Ascending aorta (tissue), 2 donors: Measurements from ENCODE around the gene KLK5. TPM values are rescaled to one million over a fixed set of nuclear protein-coding genes. Genes with fewer than 3 reads are reported as not detected.

Source experiments
- DNase-seq, 2 donors: peaks; one replicate each; pipeline ENCODE4 v3.0.0-alpha.2; 2019; ENCODE audit warnings: low spot score in 2 of 2
- H3K27ac ChIP-seq, 2 donors: fragments of 200-600 bp; sonication (generic); one replicate each; pipeline ENCODE4 v1.5.1; 2016 to 2017; ENCODE audit warnings: mild to moderate bottlenecking in 1 of 2
- H3K27me3 ChIP-seq: fragments of 200-600 bp; sonication (generic); one replicate; pipeline ENCODE4 v1.5.1; 2017
- H3K36me3 ChIP-seq, 2 donors: fragments of 200-600 bp; sonication (generic); one replicate each; pipeline ENCODE4 v1.5.1; 2016
- H3K4me1 ChIP-seq, 2 donors: fragments of 200-600 bp; sonication (generic); one replicate each; pipeline ENCODE4 v1.5.1; 2016 to 2017; ENCODE audit warnings: mild to moderate bottlenecking in 1 of 2
- H3K4me3 ChIP-seq, 2 donors: fragments of 200-600 bp; sonication (generic); one replicate each; pipeline ENCODE4 v1.5.1; 2016 to 2017; ENCODE audit warnings: mild to moderate bottlenecking in 1 of 2
- H3K9me3 ChIP-seq, 2 donors: fragments of 200-600 bp; sonication (generic); one replicate each; pipeline ENCODE4 v1.5.1; 2016
- intact Hi-C: fragments of 100-400 bp; cut with DNase I; formaldehyde crosslinking; loops from one replicate; pipeline ENCODE4 v1.15.1; 2023
- total RNA-seq: library from RNA; depleted of rRNA; stranded (reverse); fragments of >200 nt; gene quantifications from one replicate; pipeline ENCODE4 v1.1.0, GENCODE V29; 2016
- TF ChIP-seq, protein P1 (sequence below), 3 experiments: fragments of 200-600 bp in 2 of 3; fragments of 450-650 bp in 1 of 3; sonication (generic) in 2 of 3; IDR thresholded peaks; one replicate each; pipeline ENCODE4 v1.5.1; 2016 to 2019; ENCODE audit warnings: antibody characterized with exemption in 3 of 3, mild to moderate bottlenecking in 1 of 3, moderate library complexity in 1 of 3

The KLK5 gene
- total RNA-seq, 1 donor from 2014 or later, result not detected

DNA sequence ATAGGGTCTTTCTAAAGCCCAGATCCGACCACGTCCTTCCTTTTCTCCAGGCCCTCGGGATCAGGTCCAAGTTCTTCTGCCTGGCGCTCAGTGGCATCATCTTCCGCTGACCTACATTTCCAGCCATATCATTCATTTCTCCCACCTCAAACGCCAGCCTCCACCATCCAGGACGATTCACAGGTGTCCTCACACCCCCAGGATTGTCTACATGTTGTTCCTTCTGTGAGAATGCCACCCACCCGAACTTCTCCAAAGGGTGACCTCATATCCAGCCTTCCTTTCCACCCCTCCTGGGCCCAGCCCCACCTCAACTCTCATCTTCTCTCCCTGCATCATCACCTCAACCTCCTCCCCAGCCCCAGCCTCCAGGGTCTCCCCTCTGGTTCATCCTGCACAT, 4.7 kb upstream of the KLK5 start:
- no peaks in the 10 kb centered on the region for H3K36me3 ChIP-seq
- no peaks in the 10 kb centered on the region for H3K9me3 ChIP-seq
- H3K4me1 ChIP-seq, result no peaks in the 10 kb centered on the region
- TF ChIP-seq, protein P1, sequence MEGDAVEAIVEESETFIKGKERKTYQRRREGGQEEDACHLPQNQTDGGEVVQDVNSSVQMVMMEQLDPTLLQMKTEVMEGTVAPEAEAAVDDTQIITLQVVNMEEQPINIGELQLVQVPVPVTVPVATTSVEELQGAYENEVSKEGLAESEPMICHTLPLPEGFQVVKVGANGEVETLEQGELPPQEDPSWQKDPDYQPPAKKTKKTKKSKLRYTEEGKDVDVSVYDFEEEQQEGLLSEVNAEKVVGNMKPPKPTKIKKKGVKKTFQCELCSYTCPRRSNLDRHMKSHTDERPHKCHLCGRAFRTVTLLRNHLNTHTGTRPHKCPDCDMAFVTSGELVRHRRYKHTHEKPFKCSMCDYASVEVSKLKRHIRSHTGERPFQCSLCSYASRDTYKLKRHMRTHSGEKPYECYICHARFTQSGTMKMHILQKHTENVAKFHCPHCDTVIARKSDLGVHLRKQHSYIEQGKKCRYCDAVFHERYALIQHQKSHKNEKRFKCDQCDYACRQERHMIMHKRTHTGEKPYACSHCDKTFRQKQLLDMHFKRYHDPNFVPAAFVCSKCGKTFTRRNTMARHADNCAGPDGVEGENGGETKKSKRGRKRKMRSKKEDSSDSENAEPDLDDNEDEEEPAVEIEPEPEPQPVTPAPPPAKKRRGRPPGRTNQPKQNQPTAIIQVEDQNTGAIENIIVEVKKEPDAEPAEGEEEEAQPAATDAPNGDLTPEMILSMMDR (IDR thresholded peaks at IDR 0.05), result no peak
- intact Hi-C loops, result no loop called here
- no peak for DNase-seq
- no peak overlapping the region for H3K4me3 ChIP-seq
- H3K27ac ChIP-seq, result no peak overlapping the region
- no peaks in the 10 kb centered on the region for H3K27me3 ChIP-seq

DNA sequence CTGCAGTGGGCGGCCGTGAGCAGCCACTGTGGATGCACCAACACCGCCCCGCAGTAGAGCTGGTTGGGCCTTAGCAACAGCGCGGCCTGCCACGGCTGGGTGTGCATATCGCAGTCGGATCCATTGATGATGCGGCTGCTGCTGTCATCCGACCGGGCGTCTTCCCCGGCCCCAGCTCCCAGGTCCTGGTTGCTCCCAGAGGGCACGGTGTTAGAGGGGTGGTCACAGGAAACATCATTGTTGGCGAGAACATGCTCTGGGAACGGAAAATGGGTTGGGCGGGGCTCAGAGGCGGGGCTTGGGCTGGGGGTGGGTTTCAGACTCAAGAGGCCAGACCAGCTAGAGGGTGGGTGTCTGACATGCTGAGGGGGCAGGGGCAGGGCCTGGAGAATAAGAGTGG, 3.0 kb downstream of the KLK5 start:
- H3K27ac ChIP-seq, result no peak overlapping the region
- no peaks in the 10 kb centered on the region for H3K36me3 ChIP-seq
- H3K9me3 ChIP-seq, result no peaks in the 10 kb centered on the region
- intact Hi-C loops, result no loop called here
- H3K4me3 ChIP-seq, result no peak overlapping the region
- TF ChIP-seq, protein P1 (IDR thresholded peaks at IDR 0.05), result no peak
- DNase-seq, result no peak
- no peaks in the 10 kb centered on the region for H3K27me3 ChIP-seq
- no peaks in the 10 kb centered on the region for H3K4me1 ChIP-seq

DNA sequence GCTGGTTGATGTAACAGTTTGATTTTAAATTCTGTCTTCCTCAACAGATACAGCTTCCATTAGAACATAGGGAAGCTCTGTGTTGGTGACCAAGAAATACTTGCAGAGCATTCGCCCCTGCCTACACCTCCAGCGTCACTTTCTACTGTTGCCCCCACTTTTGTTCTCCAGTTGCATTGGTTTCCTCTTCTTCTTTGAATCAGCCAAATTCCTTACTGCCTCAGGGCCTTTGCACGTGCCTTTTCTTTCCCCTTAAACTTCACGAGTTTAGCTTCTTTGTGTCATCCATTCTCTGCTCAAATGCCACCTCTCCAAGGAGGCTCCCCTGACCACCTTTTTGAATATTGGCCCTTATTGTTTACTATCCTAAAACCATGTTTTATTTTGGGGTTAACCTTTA, 5.7 kb downstream of the KLK5 start:
- no peak overlapping the region for H3K4me3 ChIP-seq
- intact Hi-C loops, result no loop called here
- no peaks in the 10 kb centered on the region for H3K9me3 ChIP-seq
- DNase-seq, result no peak
- TF ChIP-seq, protein P1 (IDR thresholded peaks at IDR 0.05), result no peak
- H3K27ac ChIP-seq, result no peak overlapping the region
- no peaks in the 10 kb centered on the region for H3K4me1 ChIP-seq
- H3K27me3 ChIP-seq, result no peaks in the 10 kb centered on the region
- H3K36me3 ChIP-seq, result no peaks in the 10 kb centered on the region

DNA sequence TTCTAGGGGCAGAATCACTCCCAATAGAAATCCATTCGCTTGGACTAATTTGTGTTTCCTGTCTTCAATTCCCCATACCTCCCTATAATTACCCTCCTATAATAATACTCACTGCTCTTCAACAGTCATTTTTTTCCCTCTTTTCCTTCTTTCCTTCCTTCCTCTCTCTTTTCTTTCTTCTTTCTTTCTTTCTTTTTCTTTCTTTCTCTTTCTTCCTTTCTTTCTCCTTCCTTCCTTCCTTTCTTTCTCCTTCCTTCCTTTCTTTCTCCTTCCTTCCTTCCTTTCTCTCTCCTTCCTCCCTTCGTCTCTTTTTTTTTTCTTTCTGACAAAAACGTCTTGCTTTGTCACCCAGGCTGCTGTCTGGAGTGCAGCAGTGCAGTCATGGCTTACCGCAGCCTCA, 8.0 kb downstream of the KLK5 start:
- TF ChIP-seq, protein P1 (IDR thresholded peaks at IDR 0.05), result no peak
- Histone ChIP-seq H3K27me3 (no peaks in the 10 kb centered on the region), H3K4me3 (no peak overlapping the region), H3K27ac (no peak overlapping the region), H3K9me3 (no peaks in the 10 kb centered on the region), H3K4me1 (no peaks in the 10 kb centered on the region), H3K36me3 (no peaks in the 10 kb centered on the region)
- DNase-seq, result no peak
- intact Hi-C loops, result no loop called here

DNA sequence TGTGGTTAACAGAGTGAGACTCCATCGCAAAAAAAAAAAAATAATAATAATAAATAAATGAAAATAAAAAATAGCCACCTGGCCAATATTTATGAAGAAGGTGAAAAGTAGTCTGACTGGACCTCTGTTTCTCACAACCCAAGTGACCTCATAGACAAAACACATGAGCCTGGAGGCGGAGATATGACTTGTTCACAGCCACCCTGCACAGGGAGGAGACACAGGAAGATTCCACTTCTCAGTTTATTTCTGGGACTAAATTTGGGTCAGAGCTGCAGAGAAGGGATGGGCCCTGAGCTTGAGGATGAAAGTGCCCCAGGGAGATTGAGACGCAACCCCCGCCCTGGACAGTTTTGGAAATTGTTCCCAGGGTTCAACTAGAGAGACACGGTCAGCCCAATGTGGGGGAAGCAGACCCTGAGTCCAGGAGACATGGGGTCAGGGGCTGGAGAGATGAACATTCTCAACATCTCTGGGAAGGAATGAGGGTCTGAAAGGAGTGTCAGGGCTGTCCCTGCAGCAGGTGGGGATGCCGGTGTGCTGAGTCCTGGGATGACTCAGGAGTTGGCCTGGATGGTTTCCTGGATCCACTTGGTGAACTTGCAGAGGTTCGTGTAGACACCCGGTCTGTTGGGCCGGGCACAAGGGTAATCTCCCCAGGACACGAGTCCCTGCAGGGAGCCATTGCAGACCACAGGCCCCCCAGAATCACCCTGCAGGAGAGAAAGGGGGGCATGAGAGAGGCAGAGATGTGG, 9.6 kb downstream of the KLK5 start:
- no peaks in the 10 kb centered on the region for H3K27me3 ChIP-seq
- DNase-seq, result no peak

More for the DNA sequence above, 9.6 kb downstream of the KLK5 start:
- Histone ChIP-seq H3K4me1 (no peaks in the 10 kb centered on the region), H3K9me3 (no peaks in the 10 kb centered on the region), H3K27ac (no peak overlapping the region), H3K36me3 (no peaks in the 10 kb centered on the region), H3K4me3 (no peak overlapping the region)
- TF ChIP-seq, protein P1 (IDR thresholded peaks at IDR 0.05), result no peak
- intact Hi-C loops, result no loop called here
